Stomach (tissue), 4 donors: ENCODE data around the gene ADGRD1.

Experiments used
- EP300 ChIP-seq: sonication (generic); formaldehyde crosslinking; IDR thresholded peaks from one replicate; pipeline ENCODE4 v1.6.1; 2017; ENCODE audit warnings: antibody characterized with exemption
- POLR2AphosphoS5 ChIP-seq, 3 donors: sonication (generic); formaldehyde crosslinking; IDR thresholded peaks; one replicate each; pipeline ENCODE4 v1.6.1; 2016; ENCODE audit warnings: antibody characterized with exemption in 3 of 3
- TF ChIP-seq, protein P1 (sequence below), 7 experiments: fragments of 450-650 bp in 4 of 7; fragments of 200-600 bp in 3 of 7; sonication (generic) in 3 of 7; IDR thresholded peaks; one replicate each; pipeline ENCODE4 v1.5.1; 2016 to 2019; ENCODE audit warnings: antibody characterized with exemption in 7 of 7, control low read depth in 2 of 7, mild to moderate bottlenecking in 1 of 7

DNA sequence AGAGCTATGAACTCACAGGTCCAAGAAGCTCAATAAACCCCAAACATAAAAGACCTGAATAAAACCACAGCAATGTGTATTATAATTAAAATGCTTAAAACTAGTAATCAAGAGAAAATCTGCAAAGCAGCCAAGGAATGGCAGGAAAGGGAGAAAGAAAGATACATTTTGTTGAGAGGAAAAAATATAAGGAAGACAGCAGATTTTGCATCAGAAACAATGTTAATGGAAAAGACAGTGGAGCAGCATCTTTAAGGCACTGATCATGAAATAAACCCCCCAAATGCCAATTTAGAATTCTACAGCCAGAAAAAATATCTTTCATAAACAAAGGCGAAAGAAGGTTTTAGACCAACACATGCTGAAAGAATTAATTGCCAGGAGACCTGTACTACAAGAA, 42.5 kb upstream of the ADGRD1 start:
- TF ChIP-seq, protein P1, sequence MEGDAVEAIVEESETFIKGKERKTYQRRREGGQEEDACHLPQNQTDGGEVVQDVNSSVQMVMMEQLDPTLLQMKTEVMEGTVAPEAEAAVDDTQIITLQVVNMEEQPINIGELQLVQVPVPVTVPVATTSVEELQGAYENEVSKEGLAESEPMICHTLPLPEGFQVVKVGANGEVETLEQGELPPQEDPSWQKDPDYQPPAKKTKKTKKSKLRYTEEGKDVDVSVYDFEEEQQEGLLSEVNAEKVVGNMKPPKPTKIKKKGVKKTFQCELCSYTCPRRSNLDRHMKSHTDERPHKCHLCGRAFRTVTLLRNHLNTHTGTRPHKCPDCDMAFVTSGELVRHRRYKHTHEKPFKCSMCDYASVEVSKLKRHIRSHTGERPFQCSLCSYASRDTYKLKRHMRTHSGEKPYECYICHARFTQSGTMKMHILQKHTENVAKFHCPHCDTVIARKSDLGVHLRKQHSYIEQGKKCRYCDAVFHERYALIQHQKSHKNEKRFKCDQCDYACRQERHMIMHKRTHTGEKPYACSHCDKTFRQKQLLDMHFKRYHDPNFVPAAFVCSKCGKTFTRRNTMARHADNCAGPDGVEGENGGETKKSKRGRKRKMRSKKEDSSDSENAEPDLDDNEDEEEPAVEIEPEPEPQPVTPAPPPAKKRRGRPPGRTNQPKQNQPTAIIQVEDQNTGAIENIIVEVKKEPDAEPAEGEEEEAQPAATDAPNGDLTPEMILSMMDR (IDR thresholded peaks at IDR 0.05), result no peak
- TF ChIP-seq POLR2AphosphoS5 (IDR thresholded peaks at IDR 0.05), result no peak
- no peak for TF ChIP-seq EP300
